ENCODE results near the gene LRRK2. TPM values are rescaled to one million over a fixed set of nuclear protein-coding genes. Genes with fewer than 3 reads are reported as not detected.

LRRK2 gene
- total and polyA plus RNA-seq, 2 of the 8 experiments (the other 6 are each of a cell fraction or from before 2014, with no cell fraction given): 0.06 to 0.13 TPM

DNA sequence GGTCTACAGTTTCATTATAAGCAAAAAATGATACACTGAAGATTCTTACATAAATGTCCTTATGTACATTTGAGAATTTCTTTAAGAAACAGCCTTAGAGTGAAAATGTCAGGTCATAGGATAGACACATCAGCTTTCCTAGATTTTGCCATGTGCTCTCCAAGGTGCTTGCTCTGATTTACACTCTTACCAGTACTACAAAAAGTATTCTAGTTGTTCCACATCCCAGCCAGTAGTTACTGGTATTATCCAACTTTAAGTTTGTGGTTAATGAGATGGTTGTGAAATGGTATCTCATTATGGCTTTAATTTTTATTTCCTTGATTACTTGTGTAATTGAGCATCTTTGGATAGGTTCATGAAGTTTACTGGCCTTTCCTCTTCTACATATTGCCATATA is 5.0 kb upstream of the LRRK2 start:
- Histone ChIP-seq H3K4ac (replicated peaks; ENCODE audit: insufficient read length, low read depth, low read length) (no peak overlapping the region), H2AFZ (ENCODE audit: low read length) (no peak overlapping the region), H3K23me2 (ENCODE audit: low read depth, low read length) (no peaks in the 10 kb centered on the region; the same call in 1 of the 2 replicates), H3K9me3 (ENCODE audit: insufficient read depth in 2 of 2, low read depth in 1 of 2, low read length in 1 of 2) (no peaks in the 10 kb centered on the region), H3K4me2 (ENCODE audit: insufficient read depth in 1 of 2, low read depth in 2 of 2, low read length in 2 of 2) (no peak overlapping the region), H2AK5ac (ENCODE audit: low read depth, low read length) (no peak overlapping the region), H3K27ac (ENCODE audit: low read depth, low read length) (no peak overlapping the region), H3K9ac (replicated peaks in 1 of 4; ENCODE audit: extremely low read depth in 1 of 4, low read depth in 3 of 4, low read length in 3 of 4) (no peak overlapping the region), H4K8ac (ENCODE audit: extremely low read depth, insufficient read depth, low read length) (no peak overlapping the region), H2BK5ac (ENCODE audit: low read depth, low read length) (no peak overlapping the region), H4K5ac (ENCODE audit: insufficient read length, low read depth, low read length) (no peak overlapping the region), H2BK20ac (ENCODE audit: low read length) (no peak overlapping the region), H3K79me1 (ENCODE audit: low read depth, low read length) (no peaks in the 10 kb centered on the region), H2BK12ac (ENCODE audit: low read depth, low read length) (no peak overlapping the region), H2BK15ac (ENCODE audit: low read length) (no peak overlapping the region), H3K4me3 (ENCODE audit: extremely low read depth in 1 of 4, insufficient read depth in 2 of 4, low read depth in 3 of 4, low read length in 4 of 4) (no peak overlapping the region), H3K36me3 (ENCODE audit: control insufficient read depth in 2 of 4, insufficient read depth in 4 of 4, low read length in 3 of 4) (no peaks in the 10 kb centered on the region), H3K27me3 (replicated peaks in 1 of 4; ENCODE audit: control insufficient read depth in 3 of 4, extremely low read depth in 1 of 4, insufficient read depth in 3 of 4, low read length in 3 of 4) (peaks cover 0 to 14% (median 4%) of the 10 kb centered on the region in 4 experiments; a peak in 4 of 7 replicates), H3K4me1 (replicated peaks in 1 of 4; ENCODE audit: control insufficient read depth in 3 of 4, insufficient read depth in 4 of 4, low read length in 3 of 4) (no peaks in the 10 kb centered on the region), H2BK120ac (replicated peaks; ENCODE audit: low read depth, low read length) (no peak overlapping the region), H3K23ac (ENCODE audit: insufficient read length) (no peak overlapping the region), H3K14ac (ENCODE audit: insufficient read length) (no peak overlapping the region), H3K18ac (ENCODE audit: extremely low read depth, low read length) (no peak overlapping the region), H4K20me1 (replicated peaks in 1 of 2; ENCODE audit: control insufficient read depth in 1 of 2, insufficient read depth in 2 of 2, low read length in 2 of 2) (no peaks in the 10 kb centered on the region), H4K91ac (replicated peaks; ENCODE audit: insufficient read length, low read length) (no peak overlapping the region), H3K79me2 (ENCODE audit: control insufficient read depth in 1 of 2, insufficient read depth in 2 of 2, low read length in 2 of 2) (no peaks in the 10 kb centered on the region), H3K56ac (replicated peaks; ENCODE audit: insufficient read length, low read depth, low read length) (no peak overlapping the region)
- DNase-seq (ENCODE audit: low read depth in 1 of 2, low spot score in 2 of 2): no peak
- ChIA-PET CTCF (ENCODE audit: partially characterized antibody) (no interaction called here), POLR2A (ENCODE audit: partially characterized antibody) (no interaction called here)
- FAIRE-seq: no peak
- TF ChIP-seq TBP (IDR thresholded peaks at IDR 0.05; ENCODE audit: low read depth, low read length) (no peak), ZNF274 (IDR thresholded peaks at IDR 0.05; ENCODE audit: borderline replicate concordance, extremely low read depth, low read length) (no peak), BACH1 (IDR thresholded peaks at IDR 0.05; ENCODE audit: low read length) (no peak), POU5F1 (IDR thresholded peaks at IDR 0.05; ENCODE audit: low read depth, low read length) (no peak), GABPA (IDR thresholded peaks at IDR 0.05; ENCODE audit: borderline replicate concordance, insufficient read depth, low read length) (no peak), HDAC2 (IDR thresholded peaks at IDR 0.05; ENCODE audit: borderline replicate concordance in 1 of 2, low read depth in 2 of 2, low read length in 2 of 2) (no peak), SAP30 (IDR thresholded peaks at IDR 0.05; ENCODE audit: insufficient read depth, insufficient replicate concordance, low read length) (no peak), RAD21 (IDR thresholded peaks at IDR 0.05 in 1 of 2, conservative IDR thresholded peaks at IDR 0.05 in 1 of 2; ENCODE audit: low read depth in 2 of 2, low read length in 2 of 2) (no peak), RXRA (IDR thresholded peaks at IDR 0.05; ENCODE audit: insufficient read depth, low read depth, low read length) (no peak), NANOG (IDR thresholded peaks at IDR 0.05; ENCODE audit: insufficient read depth, low read depth, low read length, poor library complexity, severe bottlenecking) (no peak), TAF7 (optimal IDR thresholded peaks at IDR 0.05; ENCODE audit: borderline replicate concordance, low read depth, low read length) (no peak), SP2 (IDR thresholded peaks at IDR 0.05; ENCODE audit: low read length) (no peak), CEBPB (IDR thresholded peaks at IDR 0.05; ENCODE audit: low read depth, low read length) (no peak), SIN3A (conservative IDR thresholded peaks at IDR 0.05 in 1 of 2, IDR thresholded peaks at IDR 0.05 in 1 of 2; ENCODE audit: low read depth in 1 of 2, low read length in 2 of 2) (no peak), EGR1 (IDR thresholded peaks at IDR 0.05; ENCODE audit: borderline replicate concordance, low read depth, low read length) (no peak)
